Hematopoietic multipotent progenitor cell (in vitro differentiated cells): Measurements from ENCODE around the gene PIGA. TPM values are rescaled to one million over a fixed set of nuclear protein-coding genes. Genes with fewer than 3 reads are reported as not detected.

Experiments used
- total RNA-seq: library from RNA; depleted of rRNA; stranded (reverse); fragments of >200 nt; gene quantifications from one replicate; pipeline ENCODE4 v1.2.3, GENCODE V29; 2012

The PIGA gene
- total RNA-seq, 1 donor, result 15.6 TPM

Other genes with a start within 250 kb of the PIGA start
- gene ASB9, start 65.4 kb downstream of the PIGA start, total RNA-seq, result 27.2 TPM
- gene ASB11, start 19.9 kb downstream of the PIGA start, total RNA-seq, result under 0.01 TPM
- gene VEGFD, start 48.9 kb upstream of the PIGA start, total RNA-seq, result not detected
- 4.3 TPM for gene PIR, start 157.8 kb upstream of the PIGA start, total RNA-seq
- gene BMX, start 165.3 kb upstream of the PIGA start, total RNA-seq, result 0.27 TPM